GM19043 (cell line): ENCODE results near the gene TNFAIP8L1.

Experiments
- ATAC-seq: cut with Tn5 transposase; IDR thresholded peaks from one replicate; pipeline ENCODE4 v1.9.1; 2021; ENCODE audit warnings: low read depth; ENCODE audit not compliant: unreplicated experiment

Gene TNFAIP8L1

DNA sequence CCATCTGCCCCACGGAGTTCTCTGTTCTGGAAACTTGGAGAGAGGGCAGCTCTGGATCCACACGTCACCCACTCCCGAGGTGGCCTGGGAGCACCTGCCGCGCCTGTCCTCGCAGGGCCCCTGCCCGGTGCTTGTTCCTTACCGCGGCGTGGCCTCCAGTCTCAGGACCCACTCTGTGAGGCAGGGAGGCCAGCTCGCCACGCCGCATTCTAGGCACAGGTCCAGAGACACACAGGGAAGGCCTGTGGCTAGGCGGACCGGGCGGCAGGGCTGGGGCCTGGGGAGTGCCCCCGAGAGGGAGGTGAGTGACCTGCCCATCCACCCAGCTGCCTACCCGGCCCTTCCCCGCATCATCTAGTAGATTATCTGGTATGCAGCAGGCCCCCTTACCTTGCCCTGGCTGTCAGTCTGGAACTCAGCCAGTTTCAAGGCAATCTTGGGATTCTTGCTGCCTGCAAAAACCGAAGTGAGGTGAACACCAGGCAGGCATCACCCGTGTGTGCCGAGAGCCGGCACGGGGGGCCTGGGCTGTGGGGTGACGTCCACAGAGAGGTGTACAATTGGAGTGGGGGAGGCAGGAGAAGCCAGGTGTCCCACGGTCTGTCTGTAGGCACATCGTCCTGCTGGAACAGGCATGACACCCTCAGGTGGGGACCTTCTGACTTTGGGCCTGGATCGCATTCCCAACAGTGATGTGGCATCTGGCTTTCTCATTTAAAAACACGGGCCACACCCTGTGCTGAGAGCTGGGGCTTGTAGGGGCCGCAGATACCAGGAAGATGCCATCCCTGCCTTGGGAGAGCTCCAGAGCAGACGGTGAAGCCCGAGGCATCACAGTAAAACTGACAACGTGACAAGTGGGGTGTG, 60.7 kb downstream of the TNFAIP8L1 start:
- ATAC-seq, result no peak

- ATAC-seq, result no peak
Measured at GRCh38 chr19:4700693-4700970, 61.3 kb downstream of the TNFAIP8L1 start.

DNA sequence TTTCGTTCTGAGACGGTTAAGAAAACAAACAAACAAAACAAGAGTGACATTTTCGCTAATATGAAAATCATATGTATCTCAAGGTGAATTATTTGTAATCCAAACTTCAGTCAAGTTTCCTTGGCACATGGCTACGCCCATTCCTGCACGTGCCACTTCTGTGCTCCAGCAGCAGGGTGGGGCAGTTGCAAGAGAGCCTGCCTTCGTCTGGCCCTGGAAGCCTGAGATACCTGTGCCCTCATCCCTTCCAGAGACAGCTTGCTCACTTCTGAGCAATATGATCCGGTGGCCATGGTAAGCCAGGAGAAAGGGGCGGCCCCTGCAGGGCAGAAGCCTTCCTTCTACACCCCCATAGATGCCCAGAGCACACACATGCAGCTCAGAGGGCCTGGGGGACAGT, 62.2 kb downstream of the TNFAIP8L1 start:
- ATAC-seq, result no peak

GRCh38 chr19:4702764-4703163, 63.4 kb downstream of the TNFAIP8L1 start:
- no peak for ATAC-seq

DNA sequence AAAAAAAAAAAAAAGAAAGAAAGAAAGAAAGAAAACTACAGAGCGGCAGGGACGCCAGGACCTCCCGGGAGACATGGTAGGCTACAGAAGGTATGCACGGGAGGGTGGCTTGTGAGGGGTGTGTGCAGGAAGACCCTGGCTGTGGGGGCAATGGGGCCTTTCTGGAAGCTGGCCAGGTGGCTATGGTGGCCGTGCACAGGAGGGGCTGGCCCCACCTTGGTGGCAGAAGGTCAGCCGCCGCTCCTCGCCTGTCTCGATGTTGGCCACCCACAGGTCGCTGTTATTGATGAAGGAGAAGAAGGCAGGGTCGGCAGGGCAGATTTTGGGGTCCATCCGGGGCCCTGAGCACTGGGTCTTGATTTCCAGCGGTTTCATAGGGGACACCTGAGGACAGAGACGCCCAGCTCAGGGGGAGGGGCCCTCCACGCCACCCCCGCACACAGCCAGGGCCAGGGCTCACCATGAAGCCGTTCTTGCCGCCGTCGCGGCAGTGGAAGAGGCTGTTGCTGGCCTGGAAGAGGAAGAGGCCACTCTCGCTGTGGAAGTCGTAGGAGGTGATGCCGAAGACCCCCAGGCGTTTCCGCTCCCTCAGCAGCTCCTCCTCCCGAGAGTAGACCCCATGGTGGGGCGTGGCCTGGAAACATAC, 64.5 kb downstream of the TNFAIP8L1 start:
- ATAC-seq, result no peak

DNA sequence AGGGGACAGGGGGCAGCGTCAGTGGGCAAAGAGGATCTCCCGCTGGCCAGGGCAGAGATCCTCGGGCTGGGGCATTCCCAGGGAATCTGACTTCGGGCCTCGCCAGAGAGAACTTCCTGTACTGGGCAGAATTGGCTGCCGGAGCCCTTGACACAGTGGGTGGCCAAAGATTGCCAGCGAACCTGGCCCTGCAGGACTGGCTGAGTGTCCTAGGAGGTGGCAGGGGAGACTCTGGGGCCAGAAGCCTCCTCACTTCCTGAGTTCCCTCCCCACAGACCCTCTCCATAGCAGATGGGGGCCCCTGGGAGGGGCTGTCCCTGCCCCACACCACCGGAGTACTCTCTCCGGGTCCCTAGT, 65.0 kb downstream of the TNFAIP8L1 start:
- ATAC-seq, result no peak
